SK-N-SH (cell line): ENCODE results near the gene ASAP2. TPM values are rescaled to one million over a fixed set of nuclear protein-coding genes. Genes with fewer than 3 reads are reported as not detected.

Experiments
- CTCF ChIA-PET: fragments of 300-600, 350-600 bp; formaldehyde crosslinking; extraction: SDS; loops from one replicate; lab custom pipeline; 2021; lab: Yijun Ruan, JAX
- POLR2A ChIA-PET: fragments of 350-600 bp; sonication (Branson Sonifier 250); formaldehyde crosslinking; extraction: SDS; loops from one replicate; lab custom pipeline; 2020; ENCODE audit warnings: antibody characterized with exemption, inconsistent platforms; lab: Yijun Ruan, JAX
- DNase-seq: peaks from one replicate; pipeline ENCODE4 v3.0.0; 2012
- H2AFZ ChIP-seq: fragments of 200-600 bp; sonication (generic); 2 replicates; pipeline ENCODE4 v1.8.1; 2016; ENCODE audit warnings: antibody characterized with exemption, mild to moderate bottlenecking, low read depth
- H3F3A ChIP-seq: fragments of 200-600 bp; sonication (generic); replicated peaks from 2 replicates; pipeline ENCODE3; 2016; ENCODE audit warnings: antibody characterized with exemption, mild to moderate bottlenecking; ENCODE audit not compliant: insufficient read depth
- H3K27ac ChIP-seq, 2 experiments: fragments of 200-500 bp in 1 of 2; fragments of 200-600 bp in 1 of 2; sonication (Bioruptor generic) in 1 of 2; sonication (generic), shearing (Covaris generic) in 1 of 2; 2 replicates each; pipeline versions ENCODE4 v1.5.1 to v1.6.1; 2014 to 2016; ENCODE audit warnings: low read depth in 2 of 2, inconsistent platforms in 1 of 2, low read length in 1 of 2, mild to moderate bottlenecking in 1 of 2, mixed read lengths in 1 of 2
- H3K27me3 ChIP-seq: fragments of 200-600 bp; sonication (generic), shearing (Covaris generic); 2 replicates; pipeline ENCODE4 v1.6.1; 2016; ENCODE audit warnings: mixed run types; ENCODE audit not compliant: insufficient read depth
- H3K36me3 ChIP-seq, 2 experiments: fragments of 200-500 bp in 1 of 2; fragments of 200-600 bp in 1 of 2; sonication (Bioruptor generic) in 1 of 2; sonication (generic) in 1 of 2; replicated peaks in 1 of 2; 2 replicates each; pipeline versions ENCODE3 to v1.5.1; 2014 to 2016; ENCODE audit warnings: low read length in 1 of 2, mild to moderate bottlenecking in 1 of 2; ENCODE audit not compliant: insufficient read depth in 2 of 2, control insufficient read depth in 1 of 2
- H3K4me1 ChIP-seq, 2 experiments: fragments of 200-500 bp in 1 of 2; fragments of 200-600 bp in 1 of 2; sonication (Bioruptor generic) in 1 of 2; sonication (generic), shearing (Covaris generic) in 1 of 2; 2 replicates each; pipeline versions ENCODE4 v1.5.1 to v1.6.1; 2014 to 2016; ENCODE audit warnings: low read depth in 1 of 2, low read length in 1 of 2, mixed run types in 1 of 2; ENCODE audit not compliant: insufficient read depth in 2 of 2, control insufficient read depth in 1 of 2
- H3K4me2 ChIP-seq: fragments of 200-600 bp; sonication (generic), shearing (Covaris generic); 2 replicates; pipeline ENCODE4 v1.6.1; 2017; ENCODE audit warnings: mixed run types
- H3K4me3 ChIP-seq, 2 experiments: fragments of 200-500 bp in 1 of 2; fragments of 200-600 bp in 1 of 2; sonication (Bioruptor generic) in 1 of 2; sonication (generic), shearing (Covaris generic) in 1 of 2; 2 replicates each; pipeline versions ENCODE4 v1.5.1 to v1.8.1; 2014 to 2016; ENCODE audit warnings: low read depth in 2 of 2, inconsistent platforms in 1 of 2, low read length in 1 of 2, mild to moderate bottlenecking in 1 of 2, mixed read lengths in 1 of 2, moderate library complexity in 1 of 2
- H3K79me2 ChIP-seq: fragments of 200-600 bp; sonication (generic); 2 replicates; pipeline ENCODE4 v1.8.1; 2017; ENCODE audit warnings: mild to moderate bottlenecking; ENCODE audit not compliant: insufficient read depth
- H3K9ac ChIP-seq: fragments of 200-600 bp; sonication (generic); 2 replicates; pipeline ENCODE4 v1.6.1; 2017; ENCODE audit warnings: mixed run types
- H3K9me2 ChIP-seq: fragments of 200-600 bp; sonication (generic); 2 replicates; pipeline ENCODE4 v1.6.1; 2017; ENCODE audit warnings: mixed run types
- H3K9me3 ChIP-seq: fragments of 200-600 bp; sonication (generic); 2 replicates; pipeline ENCODE4 v1.6.1; 2017; ENCODE audit warnings: mixed run types, mild to moderate bottlenecking, moderate library complexity
- H4K20me1 ChIP-seq: fragments of 200-600 bp; sonication (generic); 2 replicates; pipeline ENCODE4 v1.6.1; 2017; ENCODE audit warnings: mild to moderate bottlenecking, mixed run types; ENCODE audit not compliant: insufficient read depth
- EP300 ChIP-seq, 2 experiments: IDR thresholded peaks; 2 replicates each; pipeline versions ENCODE4 v1.4.0 to v1.6.1; 2012; ENCODE audit warnings: borderline replicate concordance in 1 of 2, low read depth in 1 of 2, low read length in 1 of 2
- FOXJ3 ChIP-seq: sonication (generic); formaldehyde crosslinking; IDR thresholded peaks from 2 replicates; pipeline ENCODE4 v1.5.1; 2020; ENCODE audit warnings: mild to moderate bottlenecking, missing genetic modification reagents
- GABPA ChIP-seq: IDR thresholded peaks from 2 replicates; pipeline ENCODE4 v1.4.0; 2012; ENCODE audit warnings: low read depth, mild to moderate bottlenecking
- GATA2 ChIP-seq: sonication (generic); formaldehyde crosslinking; IDR thresholded peaks from 2 replicates; pipeline ENCODE4 v1.5.0; 2020; ENCODE audit warnings: mild to moderate bottlenecking, missing genetic modification reagents
- MXI1 ChIP-seq: IDR thresholded peaks from 2 replicates; pipeline ENCODE4 v1.6.1; 2012; ENCODE audit warnings: mild to moderate bottlenecking, low read depth, low read length, improper control_type of control experiment
- NFIC ChIP-seq: IDR thresholded peaks from 2 replicates; pipeline ENCODE4 v1.4.0; 2012; ENCODE audit warnings: borderline replicate concordance
- RFX5 ChIP-seq: IDR thresholded peaks from 2 replicates; pipeline ENCODE4 v1.6.1; 2012; ENCODE audit warnings: mild to moderate bottlenecking, improper control_type of control experiment, low read length
- RXRA ChIP-seq: IDR thresholded peaks from 2 replicates; pipeline ENCODE4 v1.4.0; 2012; ENCODE audit warnings: low read depth, mild to moderate bottlenecking, borderline replicate concordance
- SMC3 ChIP-seq: IDR thresholded peaks from 2 replicates; pipeline ENCODE4 v1.6.1; 2012; ENCODE audit warnings: low read depth, low read length, improper control_type of control experiment
- TCF12 ChIP-seq: IDR thresholded peaks from 2 replicates; pipeline ENCODE4 v1.4.0; 2012
- TEAD4 ChIP-seq: IDR thresholded peaks from 2 replicates; pipeline ENCODE4 v1.4.0; 2012; ENCODE audit warnings: mild to moderate bottlenecking, borderline replicate concordance; ENCODE audit not compliant: insufficient read depth
- YY1 ChIP-seq: IDR thresholded peaks from 2 replicates; pipeline ENCODE4 v1.4.0; 2012; ENCODE audit warnings: low read depth, mild to moderate bottlenecking
- WGBS: methylation state at CpG from one replicate; pipeline ENCODE4 v1.1.6; 2017; ENCODE audit warnings: low lambda C conversion rate; 5-methylcytosine and 5-hydroxymethylcytosine counted together
- polyA plus RNA-seq, 3 experiments: library from polyadenylated mRNA; depleted of rRNA; stranded (reverse); fragments of >200 nt; gene quantifications; 2 replicates each; pipeline ENCODE4 v1.2.3, GENCODE V29; 2012
- TF ChIP-seq, protein P1 (sequence below): fragments of 150-350 bp; IDR thresholded peaks from 2 replicates; pipeline ENCODE4 v1.6.1; 2017; ENCODE audit warnings: antibody characterized with exemption, low read length, low read depth, borderline replicate concordance
- TF ChIP-seq, protein P2 (sequence below): IDR thresholded peaks from 2 replicates; pipeline ENCODE4 v1.4.0; 2012; ENCODE audit warnings: low read depth, borderline replicate concordance
- TF ChIP-seq, protein P3 (sequence below): IDR thresholded peaks from 2 replicates; pipeline ENCODE4 v1.4.0; 2012; ENCODE audit warnings: low read depth
- TF ChIP-seq, protein P4 (sequence below): IDR thresholded peaks from 2 replicates; pipeline ENCODE4 v1.6.1; 2012; ENCODE audit warnings: mild to moderate bottlenecking, low read depth, low read length, moderate library complexity
- TF ChIP-seq, protein P5 (sequence below): IDR thresholded peaks from 2 replicates; pipeline ENCODE4; 2012

The ASAP2 gene
- polyA plus RNA-seq, 1 of the 3 experiments (the other 2 are of a cell fraction) = 37.9 TPM

DNA sequence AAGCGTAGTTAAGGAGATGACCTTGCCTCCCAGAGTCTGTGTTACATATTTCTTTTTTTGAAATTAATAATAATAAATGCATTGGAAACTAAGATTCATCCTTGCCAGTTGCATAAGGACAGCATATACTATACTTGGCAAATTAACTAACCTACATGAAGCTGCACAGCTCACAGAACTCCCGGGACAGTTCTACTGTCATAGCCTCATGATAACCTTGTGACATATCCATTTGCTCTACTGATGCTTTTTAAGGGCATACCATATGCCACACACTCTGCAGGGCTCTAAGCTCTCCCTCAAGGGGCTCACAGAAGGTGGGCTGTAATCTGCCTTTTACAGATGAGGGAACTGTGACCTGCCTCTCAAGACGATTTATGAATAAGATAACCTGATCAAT, 212.9 kb downstream of the ASAP2 start (continued):
- TF ChIP-seq, protein P1, sequence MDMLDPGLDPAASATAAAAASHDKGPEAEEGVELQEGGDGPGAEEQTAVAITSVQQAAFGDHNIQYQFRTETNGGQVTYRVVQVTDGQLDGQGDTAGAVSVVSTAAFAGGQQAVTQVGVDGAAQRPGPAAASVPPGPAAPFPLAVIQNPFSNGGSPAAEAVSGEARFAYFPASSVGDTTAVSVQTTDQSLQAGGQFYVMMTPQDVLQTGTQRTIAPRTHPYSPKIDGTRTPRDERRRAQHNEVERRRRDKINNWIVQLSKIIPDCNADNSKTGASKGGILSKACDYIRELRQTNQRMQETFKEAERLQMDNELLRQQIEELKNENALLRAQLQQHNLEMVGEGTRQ = no peak
- TF ChIP-seq TCF12 (no peak), RFX5 (no peak), YY1 (no peak)

DNA sequence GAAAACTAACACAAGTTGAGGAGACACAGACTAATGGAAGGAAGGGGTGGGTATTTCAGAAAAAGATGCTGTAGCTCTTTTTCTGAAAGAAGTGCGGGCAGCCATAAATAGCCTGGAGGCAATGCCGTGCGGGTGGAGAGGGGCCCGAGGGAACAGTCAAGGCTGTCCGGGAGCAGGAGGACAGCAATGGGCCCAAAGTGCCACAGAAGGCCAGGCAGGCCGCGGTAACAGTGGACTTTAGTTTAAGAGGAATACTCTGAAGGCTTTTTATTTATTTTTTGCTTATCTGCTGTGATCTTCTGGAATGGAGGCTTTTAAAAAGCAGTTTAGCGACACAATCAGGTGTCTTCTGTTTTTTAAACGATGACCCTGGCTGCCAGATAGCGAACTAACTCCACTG, 213.9 kb downstream of the ASAP2 start:
- H3K4me3 ChIP-seq = 0 out of 4 replicates have a peak overlapping the region, but pooled peaks of 1 of the 2 experiments have one; percentile 8
- no peak overlapping the region for H3K4me2 ChIP-seq
- H3K79me2 ChIP-seq = peaks cover 94% of the 10 kb centered on the region
- TF ChIP-seq FOXJ3 (CRISPR knock-in tag) = no peak
- TF ChIP-seq, protein P2, sequence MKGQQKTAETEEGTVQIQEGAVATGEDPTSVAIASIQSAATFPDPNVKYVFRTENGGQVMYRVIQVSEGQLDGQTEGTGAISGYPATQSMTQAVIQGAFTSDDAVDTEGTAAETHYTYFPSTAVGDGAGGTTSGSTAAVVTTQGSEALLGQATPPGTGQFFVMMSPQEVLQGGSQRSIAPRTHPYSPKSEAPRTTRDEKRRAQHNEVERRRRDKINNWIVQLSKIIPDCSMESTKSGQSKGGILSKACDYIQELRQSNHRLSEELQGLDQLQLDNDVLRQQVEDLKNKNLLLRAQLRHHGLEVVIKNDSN = no peak
- no peak for TF ChIP-seq MXI1
- no peak for TF ChIP-seq EP300 (IDR thresholded peaks at IDR 0.05; ENCODE audit: borderline replicate concordance in 1 of 2, low read depth in 1 of 2, low read length in 1 of 2)
- TF ChIP-seq, protein P3, sequence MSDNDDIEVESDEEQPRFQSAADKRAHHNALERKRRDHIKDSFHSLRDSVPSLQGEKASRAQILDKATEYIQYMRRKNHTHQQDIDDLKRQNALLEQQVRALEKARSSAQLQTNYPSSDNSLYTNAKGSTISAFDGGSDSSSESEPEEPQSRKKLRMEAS = no peak
- TF ChIP-seq, protein P4, sequence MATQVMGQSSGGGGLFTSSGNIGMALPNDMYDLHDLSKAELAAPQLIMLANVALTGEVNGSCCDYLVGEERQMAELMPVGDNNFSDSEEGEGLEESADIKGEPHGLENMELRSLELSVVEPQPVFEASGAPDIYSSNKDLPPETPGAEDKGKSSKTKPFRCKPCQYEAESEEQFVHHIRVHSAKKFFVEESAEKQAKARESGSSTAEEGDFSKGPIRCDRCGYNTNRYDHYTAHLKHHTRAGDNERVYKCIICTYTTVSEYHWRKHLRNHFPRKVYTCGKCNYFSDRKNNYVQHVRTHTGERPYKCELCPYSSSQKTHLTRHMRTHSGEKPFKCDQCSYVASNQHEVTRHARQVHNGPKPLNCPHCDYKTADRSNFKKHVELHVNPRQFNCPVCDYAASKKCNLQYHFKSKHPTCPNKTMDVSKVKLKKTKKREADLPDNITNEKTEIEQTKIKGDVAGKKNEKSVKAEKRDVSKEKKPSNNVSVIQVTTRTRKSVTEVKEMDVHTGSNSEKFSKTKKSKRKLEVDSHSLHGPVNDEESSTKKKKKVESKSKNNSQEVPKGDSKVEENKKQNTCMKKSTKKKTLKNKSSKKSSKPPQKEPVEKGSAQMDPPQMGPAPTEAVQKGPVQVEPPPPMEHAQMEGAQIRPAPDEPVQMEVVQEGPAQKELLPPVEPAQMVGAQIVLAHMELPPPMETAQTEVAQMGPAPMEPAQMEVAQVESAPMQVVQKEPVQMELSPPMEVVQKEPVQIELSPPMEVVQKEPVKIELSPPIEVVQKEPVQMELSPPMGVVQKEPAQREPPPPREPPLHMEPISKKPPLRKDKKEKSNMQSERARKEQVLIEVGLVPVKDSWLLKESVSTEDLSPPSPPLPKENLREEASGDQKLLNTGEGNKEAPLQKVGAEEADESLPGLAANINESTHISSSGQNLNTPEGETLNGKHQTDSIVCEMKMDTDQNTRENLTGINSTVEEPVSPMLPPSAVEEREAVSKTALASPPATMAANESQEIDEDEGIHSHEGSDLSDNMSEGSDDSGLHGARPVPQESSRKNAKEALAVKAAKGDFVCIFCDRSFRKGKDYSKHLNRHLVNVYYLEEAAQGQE = no peak
- no peak for TF ChIP-seq SMC3
- TF ChIP-seq TEAD4 = no peak
- TF ChIP-seq NFIC = no peak
- TF ChIP-seq GABPA = no peak
- TF ChIP-seq TCF12 = no peak
- TF ChIP-seq, protein P5, sequence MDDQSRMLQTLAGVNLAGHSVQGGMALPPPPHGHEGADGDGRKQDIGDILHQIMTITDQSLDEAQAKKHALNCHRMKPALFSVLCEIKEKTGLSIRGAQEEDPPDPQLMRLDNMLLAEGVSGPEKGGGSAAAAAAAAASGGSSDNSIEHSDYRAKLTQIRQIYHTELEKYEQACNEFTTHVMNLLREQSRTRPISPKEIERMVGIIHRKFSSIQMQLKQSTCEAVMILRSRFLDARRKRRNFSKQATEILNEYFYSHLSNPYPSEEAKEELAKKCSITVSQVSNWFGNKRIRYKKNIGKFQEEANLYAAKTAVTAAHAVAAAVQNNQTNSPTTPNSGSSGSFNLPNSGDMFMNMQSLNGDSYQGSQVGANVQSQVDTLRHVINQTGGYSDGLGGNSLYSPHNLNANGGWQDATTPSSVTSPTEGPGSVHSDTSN = no peak
- TF ChIP-seq RXRA = no peak
- TF ChIP-seq GATA2 (CRISPR knock-in tag) = no peak
- TF ChIP-seq, protein P1 = no peak
- H3K27ac ChIP-seq = no peak overlapping the region
- POLR2A ChIA-PET = no interaction called here
- H3K9me2 ChIP-seq = no peaks in the 10 kb centered on the region
- peaks cover 24 to 33% of the 10 kb centered on the region in 2 experiments; a peak in 3 of 4 replicates for H3K4me1 ChIP-seq
- no peak for DNase-seq
- H3K9ac ChIP-seq = no peak overlapping the region
- 94% methylated on average over 10 of the region's 10 CpGs for WGBS
- H3K9me3 ChIP-seq = no peaks in the 10 kb centered on the region
- peaks cover 17 to 24% of the 10 kb centered on the region in 2 experiments for H3K36me3 ChIP-seq
- no peaks in the 10 kb centered on the region for H3K27me3 ChIP-seq
- no peak overlapping the region for H2AFZ ChIP-seq
- CTCF ChIA-PET = no interaction called here
- peaks cover 21% of the 10 kb centered on the region for H4K20me1 ChIP-seq
- no peaks in the 10 kb centered on the region for H3F3A ChIP-seq
